GM21528 (cell line): ENCODE data around the gene NDUFA1.
"Not testable (repeated sequence)": the region's sequence is repeated elsewhere in the genome, so short reads cannot be mapped to it uniquely, and the experiment has no call there.

Source experiments
- ATAC-seq: cut with Tn5 transposase; IDR thresholded peaks from one replicate; pipeline ENCODE4 v1.9.1; 2021; ENCODE audit warnings: mild to moderate bottlenecking, moderate library complexity; ENCODE audit not compliant: unreplicated experiment, low FRiP score

The NDUFA1 gene

GRCh38 chrX:119899125-119899524, 27.5 kb downstream of the NDUFA1 start:
- ATAC-seq: no peak

- no peak for ATAC-seq
Measured at GRCh38 chrX:119900976-119901375, 29.3 kb downstream of the NDUFA1 start.

- ATAC-seq: no peak
Measured at GRCh38 chrX:119916310-119916709, 44.7 kb downstream of the NDUFA1 start.

- ATAC-seq: no peak
Measured at GRCh38 chrX:119917877-119918276, 46.2 kb downstream of the NDUFA1 start.

- no peak for ATAC-seq
Measured at GRCh38 chrX:119919835-119920585, 48.4 kb downstream of the NDUFA1 start.

- ATAC-seq: not testable (repeated sequence)
Measured at GRCh38 chrX:119922391-119922790, 50.8 kb downstream of the NDUFA1 start.
